GM23248 (cell line): ENCODE data around the gene A1BG. TPM values are rescaled to one million over a fixed set of nuclear protein-coding genes. Genes with fewer than 3 reads are reported as not detected.

Experiments used
- DNase-seq: peaks from one replicate; pipeline ENCODE4 v3.0.0-alpha.2; 2015
- H2AFZ ChIP-seq: fragments of 200-600 bp; sonication (generic); 2 replicates; pipeline ENCODE4 v1.6.1; 2016; ENCODE audit warnings: antibody characterized with exemption
- H3F3A ChIP-seq: fragments of 200-600 bp; sonication (generic); 2 replicates; pipeline ENCODE4 v1.6.1; 2016; ENCODE audit warnings: mild to moderate bottlenecking, antibody characterized with exemption, mixed run types; ENCODE audit not compliant: insufficient read depth
- H3K27ac ChIP-seq: fragments of 200-600 bp; sonication (generic); 2 replicates; pipeline ENCODE4 v1.5.1; 2016; ENCODE audit warnings: mild to moderate bottlenecking
- H3K27me3 ChIP-seq: fragments of 200-600 bp; sonication (generic); replicated peaks from 2 replicates; pipeline ENCODE4 v1.6.1; 2016; ENCODE audit warnings: mild to moderate bottlenecking; ENCODE audit not compliant: insufficient read depth
- H3K36me3 ChIP-seq: fragments of 200-600 bp; sonication (generic); 2 replicates; pipeline ENCODE4 v1.6.1; 2016; ENCODE audit warnings: low read depth, mild to moderate bottlenecking
- H3K4me1 ChIP-seq: fragments of 200-600 bp; sonication (generic); 2 replicates; pipeline ENCODE4 v1.6.1; 2016; ENCODE audit warnings: mild to moderate bottlenecking; ENCODE audit not compliant: insufficient read depth
- H3K4me2 ChIP-seq: fragments of 200-600 bp; sonication (generic); one replicate; pipeline ENCODE4 v1.6.1; 2016; ENCODE audit warnings: mild to moderate bottlenecking; ENCODE audit not compliant: unreplicated experiment
- H3K4me3 ChIP-seq: fragments of 200-600 bp; sonication (generic); 2 replicates; pipeline ENCODE4 v1.5.1; 2016; ENCODE audit warnings: mild to moderate bottlenecking
- H3K79me2 ChIP-seq: fragments of 200-600 bp; sonication (generic); 2 replicates; pipeline ENCODE4 v1.6.1; 2016; ENCODE audit warnings: mild to moderate bottlenecking; ENCODE audit not compliant: insufficient read depth
- H3K9ac ChIP-seq: fragments of 200-600 bp; sonication (generic); 2 replicates; pipeline ENCODE4 v1.6.1; 2016; ENCODE audit warnings: mild to moderate bottlenecking
- H3K9me2 ChIP-seq: fragments of 200-600 bp; sonication (generic); 2 replicates; pipeline ENCODE4 v1.6.1; 2016; ENCODE audit warnings: mixed run types, mild to moderate bottlenecking, moderate library complexity; ENCODE audit not compliant: insufficient read depth
- H3K9me3 ChIP-seq: fragments of 200-600 bp; sonication (generic); one replicate; pipeline ENCODE4 v1.6.1; 2017; ENCODE audit warnings: low read depth
- H4K20me1 ChIP-seq: fragments of 200-600 bp; sonication (generic); 2 replicates; pipeline ENCODE4 v1.6.0; 2016; ENCODE audit not compliant: insufficient read depth
- EZH2 ChIP-seq: fragments of 200-600 bp; sonication (generic); IDR thresholded peaks from 2 replicates; pipeline ENCODE4 v1.6.1; 2018; ENCODE audit warnings: antibody characterized with exemption, mild to moderate bottlenecking; ENCODE audit not compliant: insufficient read depth, poor library complexity, severe bottlenecking
- EZH2phosphoT487 ChIP-seq: fragments of 200-600 bp; sonication (generic); IDR thresholded peaks from 2 replicates; pipeline ENCODE4 v1.6.1; 2018; ENCODE audit warnings: antibody characterized with exemption, moderate library complexity, mild to moderate bottlenecking, low read depth; ENCODE audit not compliant: insufficient read depth
- WGBS, 2 experiments: methylation state at CpG; one replicate each; pipeline ENCODE4 v1.1.6; 2015 to 2017; ENCODE audit warnings: low lambda C conversion rate in 2 of 2, low coverage in 1 of 2; ENCODE audit errors: missing lambda C conversion rate in 2 of 2; 5-methylcytosine and 5-hydroxymethylcytosine counted together
- in situ Hi-C: fragments of 300-500 bp; cut with MboI; formaldehyde crosslinking; loops from 2 replicates; pipeline ENCODE4 v1.15.0; 2020
- polyA plus RNA-seq: library from polyadenylated mRNA; unstranded; fragments of >200 nt; fragmentation: Nextera tagmentation; extraction: Ambion mirVana; gene quantifications from 2 replicates; pipeline ENCODE4 v1.2.1, GENCODE V29; 2016
- total RNA-seq: library from RNA; depleted of rRNA; stranded (reverse); fragments of >200 nt; shearing (Covaris generic); gene quantifications from 2 replicates; pipeline ENCODE4 v1.2.3, GENCODE V29; 2014

A1BG gene
- total and polyA plus RNA-seq, 2 experiments from 2014 or later, result 22.0 to 31.3 TPM

DNA sequence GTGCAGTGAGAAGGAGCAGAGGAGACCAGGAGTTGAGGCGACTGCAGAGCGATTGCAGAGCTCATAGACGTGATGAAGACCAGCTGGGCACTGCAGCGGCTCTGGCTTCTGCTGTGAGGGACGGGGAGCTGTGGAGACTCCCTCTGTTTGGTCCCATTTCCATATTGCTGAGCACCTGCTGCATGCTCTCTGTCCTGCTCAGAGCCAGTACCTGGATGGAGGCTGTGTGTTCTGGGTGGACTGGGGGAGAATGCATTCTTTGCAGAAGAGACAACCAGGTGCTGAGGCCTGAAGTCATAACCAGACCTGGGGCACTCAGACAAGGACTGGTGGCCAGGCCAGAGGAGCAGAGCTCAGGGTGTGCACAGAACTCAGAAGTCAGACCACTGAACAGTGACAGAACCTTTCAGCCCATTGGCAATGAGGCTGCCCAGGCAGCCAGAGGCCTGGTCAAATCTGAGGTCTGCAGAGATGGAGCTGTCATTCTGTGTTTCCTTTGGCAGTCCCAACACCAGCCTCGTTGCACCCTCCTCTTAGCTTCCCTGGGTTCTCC, 1.3 kb upstream of the A1BG start:
- Histone ChIP-seq H3K27me3 (no peaks in the 10 kb centered on the region), H3K36me3 (no peaks in the 10 kb centered on the region), H3F3A (0 out of 2 replicates have a peak, but pooled peaks cover 9% of the 10 kb centered on the region), H3K4me2 (no peak overlapping the region), H2AFZ (no peak overlapping the region), H3K4me1 (no peaks in the 10 kb centered on the region), H3K4me3 (no peak overlapping the region), H3K9me2 (no peaks in the 10 kb centered on the region), H3K27ac (no peak overlapping the region), H4K20me1 (no peaks in the 10 kb centered on the region), H3K9me3 (no peaks in the 10 kb centered on the region), H3K9ac (no peak overlapping the region), H3K79me2 (peaks cover 6% of the 10 kb centered on the region)
- no peak for TF ChIP-seq EZH2
- no peak for TF ChIP-seq EZH2phosphoT487
- no peak for DNase-seq
- in situ Hi-C loops, result no loop called here
- WGBS, 2 experiments, result 47% methylated on average over 6 of the region's 6 CpGs

GRCh38 chr19:58353717-58354477, 605 bp upstream of the A1BG start:
- no peak for TF ChIP-seq EZH2
- no peak for TF ChIP-seq EZH2phosphoT487

DNA sequence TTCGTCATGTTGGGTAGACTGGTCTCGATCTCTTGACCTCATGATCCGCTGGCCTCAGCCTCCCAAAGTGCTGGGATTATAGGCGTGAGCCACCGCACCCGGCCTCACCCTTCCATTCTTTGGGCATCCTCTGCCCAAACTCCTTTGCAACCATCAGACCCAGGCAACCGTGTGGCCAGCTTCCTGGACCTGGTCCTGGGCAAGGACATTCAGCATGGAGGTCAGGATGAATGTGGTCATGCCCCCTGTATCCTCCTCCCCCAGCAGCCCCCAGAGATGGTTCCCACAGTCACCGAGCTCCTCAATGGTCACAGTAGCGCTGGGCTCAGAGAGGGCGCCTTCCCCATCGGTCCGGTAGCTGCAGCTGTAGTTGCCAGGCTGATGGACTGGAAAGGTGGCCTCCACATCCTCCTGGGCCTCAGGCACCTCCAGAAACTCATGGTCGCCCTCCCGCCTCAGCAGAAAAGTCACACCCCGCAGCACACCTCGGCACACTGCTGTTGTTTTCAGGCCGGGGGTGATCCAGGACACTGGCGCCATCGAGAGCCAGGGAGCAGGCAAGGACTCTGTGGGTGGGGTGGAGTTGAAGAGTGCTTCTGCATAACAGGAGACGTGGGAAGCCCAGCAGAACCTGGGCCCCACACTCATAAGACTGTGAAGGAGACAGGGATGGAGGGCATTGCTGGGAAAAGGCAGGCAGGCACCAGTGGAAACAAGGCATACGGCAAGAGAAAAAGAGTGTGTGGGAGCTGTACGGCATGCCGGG, 1.1 kb downstream of the A1BG start:
- no peak for TF ChIP-seq EZH2phosphoT487
- no peak for TF ChIP-seq EZH2
- Histone ChIP-seq H2AFZ (no peak overlapping the region), H3K4me1 (no peaks in the 10 kb centered on the region; the same call in 1 of the 2 replicates), H3F3A (peaks cover 9% of the 10 kb centered on the region; the same call in 1 of the 2 replicates), H3K9ac (no peak overlapping the region), H3K27me3 (no peaks in the 10 kb centered on the region), H3K36me3 (no peaks in the 10 kb centered on the region), H3K4me3 (no peak overlapping the region), H4K20me1 (no peaks in the 10 kb centered on the region), H3K79me2 (peaks cover 23% of the 10 kb centered on the region), H3K9me2 (no peaks in the 10 kb centered on the region), H3K9me3 (no peaks in the 10 kb centered on the region), H3K27ac (no peak overlapping the region), H3K4me2 (no peak overlapping the region)
- in situ Hi-C loops, result no loop called here
- WGBS, 2 experiments, result 60 to 64% methylated on average over 20 to 23 of the region's 23 CpGs
- DNase-seq, result no peak

More at GRCh38 chr19:58353717-58354477, 605 bp upstream of the A1BG start:
- H4K20me1 ChIP-seq, result no peaks in the 10 kb centered on the region
- DNase-seq, result no peak
- no peak overlapping the region for H2AFZ ChIP-seq
- WGBS, 2 experiments, result 76 to 82% methylated on average over 13 to 15 of the region's 15 CpGs
- H3K4me2 ChIP-seq, result no peak overlapping the region
- peaks cover 12% of the 10 kb centered on the region for H3K79me2 ChIP-seq
- H3K27me3 ChIP-seq, result no peaks in the 10 kb centered on the region
- no peak overlapping the region for H3K9ac ChIP-seq
- H3K9me3 ChIP-seq, result no peaks in the 10 kb centered on the region
- 0 out of 2 replicates have a peak, but pooled peaks cover 9% of the 10 kb centered on the region for H3F3A ChIP-seq
- no peaks in the 10 kb centered on the region for H3K36me3 ChIP-seq
- H3K4me3 ChIP-seq, result no peak overlapping the region
- no peak overlapping the region for H3K27ac ChIP-seq
- no peaks in the 10 kb centered on the region; the same call in 1 of the 2 replicates for H3K4me1 ChIP-seq
- in situ Hi-C loops, result no loop called here
- no peaks in the 10 kb centered on the region for H3K9me2 ChIP-seq

GRCh38 chr19:58351558-58351878, 1.8 kb downstream of the A1BG start:
- Histone ChIP-seq H3K9ac (no peak overlapping the region), H3F3A (peaks cover 9% of the 10 kb centered on the region; the same call in 1 of the 2 replicates), H3K4me2 (no peak overlapping the region), H3K79me2 (peaks cover 29% of the 10 kb centered on the region), H4K20me1 (no peaks in the 10 kb centered on the region), H3K27ac (no peak overlapping the region), H2AFZ (no peak overlapping the region), H3K4me3 (no peak overlapping the region), H3K9me3 (no peaks in the 10 kb centered on the region), H3K9me2 (no peaks in the 10 kb centered on the region), H3K36me3 (no peaks in the 10 kb centered on the region), H3K4me1 (no peaks in the 10 kb centered on the region; the same call in 1 of the 2 replicates), H3K27me3 (no peaks in the 10 kb centered on the region)
- TF ChIP-seq EZH2phosphoT487, result no peak
- TF ChIP-seq EZH2, result no peak
- 74 to 78% methylated on average over 9 of the region's 9 CpGs for WGBS, 2 experiments
- in situ Hi-C loops, result no loop called here
- DNase-seq, result no peak
